H9 (cell line): ENCODE measurements around the gene RHBDL1. TPM values are rescaled to one million over a fixed set of nuclear protein-coding genes. Genes with fewer than 3 reads are reported as not detected.

Experiments used
- DNase-seq: peaks from one replicate; pipeline ENCODE4 v3.0.0-alpha.2; 2017
- H2AFZ ChIP-seq: one replicate; pipeline ENCODE4 v1.6.1; 2013; ENCODE audit warnings: mild to moderate bottlenecking, low read length, control low read depth, moderate library complexity
- H2AK5ac ChIP-seq: 2 replicates; pipeline ENCODE4 v1.6.1; 2013; ENCODE audit warnings: low read length, control low read depth, mixed read lengths; ENCODE audit not compliant: insufficient read length
- H2BK120ac ChIP-seq: one replicate; pipeline ENCODE4 v1.6.1; 2013; ENCODE audit warnings: low read depth, mild to moderate bottlenecking, low read length, control low read depth, inconsistent platforms; ENCODE audit not compliant: poor library complexity, severe bottlenecking
- H2BK12ac ChIP-seq: 2 replicates; pipeline ENCODE4 v1.6.1; 2013; ENCODE audit warnings: low read length, control low read depth, mixed read lengths, low read depth; ENCODE audit not compliant: insufficient read length
- H2BK15ac ChIP-seq: 2 replicates; pipeline ENCODE4 v1.6.1; 2013; ENCODE audit warnings: low read depth, low read length, control low read depth
- H2BK20ac ChIP-seq: one replicate; pipeline ENCODE4 v1.6.1; 2013; ENCODE audit warnings: low read depth, mild to moderate bottlenecking, low read length, control low read depth, inconsistent platforms; ENCODE audit not compliant: poor library complexity, severe bottlenecking
- H2BK5ac ChIP-seq: 2 replicates; pipeline ENCODE4 v1.6.1; 2013; ENCODE audit warnings: low read length, control low read depth, mixed read lengths; ENCODE audit not compliant: insufficient read length
- H3K14ac ChIP-seq: 2 replicates; pipeline ENCODE4 v1.6.1; 2013; ENCODE audit warnings: low read length, control low read depth; ENCODE audit not compliant: insufficient read depth
- H3K18ac ChIP-seq: 2 replicates; pipeline ENCODE4 v1.6.1; 2013; ENCODE audit warnings: low read depth, mild to moderate bottlenecking, mixed read lengths, low read length, control low read depth; ENCODE audit not compliant: insufficient read length
- H3K23ac ChIP-seq: 2 replicates; pipeline ENCODE4 v1.6.1; 2013; ENCODE audit warnings: low read length, control low read depth, mixed read lengths, low read depth; ENCODE audit not compliant: insufficient read length
- H3K23me2 ChIP-seq: 2 replicates; pipeline ENCODE4 v1.6.1; 2013; ENCODE audit warnings: low read depth, mild to moderate bottlenecking, mixed read lengths, low read length, control low read depth; ENCODE audit not compliant: insufficient read length, poor library complexity, severe bottlenecking
- H3K27ac ChIP-seq: 2 replicates; pipeline ENCODE4 v1.5.1; 2013; ENCODE audit warnings: low read length, control low read depth, mixed read lengths, low read depth; ENCODE audit not compliant: insufficient read length
- H3K27me3 ChIP-seq: 2 replicates; pipeline ENCODE4 v1.6.1; 2013; ENCODE audit warnings: low read length, control low read depth, inconsistent platforms; ENCODE audit not compliant: insufficient read depth
- H3K4ac ChIP-seq: 2 replicates; pipeline ENCODE4 v1.6.1; 2013; ENCODE audit warnings: low read depth, mild to moderate bottlenecking, control low read depth, inconsistent platforms, low read length, moderate library complexity
- H3K4me1 ChIP-seq: 2 replicates; pipeline ENCODE4 v1.6.1; 2013; ENCODE audit warnings: low read length, control low read depth, inconsistent platforms; ENCODE audit not compliant: insufficient read depth
- H3K4me2 ChIP-seq: 2 replicates; pipeline ENCODE4 v1.6.1; 2013; ENCODE audit warnings: low read length, control low read depth, mixed read lengths; ENCODE audit not compliant: insufficient read length, insufficient read depth
- H3K56ac ChIP-seq: 2 replicates; pipeline ENCODE4 v1.6.1; 2013; ENCODE audit warnings: low read depth, mild to moderate bottlenecking, mixed read lengths, low read length, control low read depth; ENCODE audit not compliant: insufficient read length
- H3K79me1 ChIP-seq: 2 replicates; pipeline ENCODE4 v1.6.1; 2013; ENCODE audit warnings: low read depth, mild to moderate bottlenecking, moderate library complexity, low read length, control low read depth, inconsistent platforms; ENCODE audit not compliant: insufficient read depth, poor library complexity, severe bottlenecking
- H3K79me2 ChIP-seq: 2 replicates; pipeline ENCODE4 v1.6.1; 2013; ENCODE audit warnings: low read length, control low read depth, inconsistent platforms; ENCODE audit not compliant: insufficient read depth
- H3K9ac ChIP-seq: 2 replicates; pipeline ENCODE4 v1.6.1; 2013; ENCODE audit warnings: low read length, control low read depth, mixed read lengths; ENCODE audit not compliant: insufficient read length; ENCODE audit errors: extremely low read depth
- H3K9me3 ChIP-seq: one replicate; pipeline ENCODE4 v1.6.1; 2013; ENCODE audit warnings: low read depth, low read length, inconsistent platforms; ENCODE audit not compliant: control insufficient read depth
- H3T11ph ChIP-seq: one replicate; pipeline ENCODE4 v1.6.1; 2013; ENCODE audit warnings: mild to moderate bottlenecking, low read length, control low read depth, inconsistent platforms
- H4K20me1 ChIP-seq: one replicate; pipeline ENCODE4 v1.6.1; 2013; ENCODE audit not compliant: control insufficient read depth, insufficient read length, insufficient read depth
- H4K5ac ChIP-seq: 2 replicates; pipeline ENCODE4 v1.6.1; 2013; ENCODE audit warnings: low read depth, mild to moderate bottlenecking, mixed read lengths, low read length, control low read depth; ENCODE audit not compliant: insufficient read length
- H4K8ac ChIP-seq: replicated peaks from 2 replicates; pipeline ENCODE4 v1.6.1; 2013; ENCODE audit warnings: low read length, control low read depth, mixed read lengths, low read depth; ENCODE audit not compliant: insufficient read length
- H4K91ac ChIP-seq: 2 replicates; pipeline ENCODE4 v1.6.1; 2013; ENCODE audit warnings: low read depth, mild to moderate bottlenecking, moderate library complexity, mixed read lengths, low read length, control low read depth; ENCODE audit not compliant: insufficient read length
- H3K27ac Mint-ChIP-seq, 3 experiments: 2 replicates in 2 of 3; 3 replicates in 1 of 3; pipeline ENCODE4 v1.8.0; 2020 to 2021; ENCODE audit warnings: mixed read lengths in 3 of 3, mild to moderate bottlenecking in 1 of 3, moderate library complexity in 1 of 3
- H3K27me3 Mint-ChIP-seq: 2 replicates; pipeline ENCODE4 v1.8.0; 2021; ENCODE audit warnings: low read depth, mild to moderate bottlenecking, moderate library complexity, mixed read lengths
- H3K36me3 Mint-ChIP-seq, 3 experiments: 2 replicates in 2 of 3; 3 replicates in 1 of 3; pipeline ENCODE4 v1.8.0; 2020 to 2021; ENCODE audit warnings: low read depth in 3 of 3, mixed read lengths in 3 of 3; ENCODE audit not compliant: insufficient read depth in 1 of 3
- H3K4me1 Mint-ChIP-seq, 2 experiments: 2 replicates each; pipeline ENCODE4 v1.8.0; 2020; ENCODE audit warnings: mixed read lengths in 2 of 2
- H3K4me3 Mint-ChIP-seq, 2 experiments: 2 replicates in 1 of 2; 3 replicates in 1 of 2; pipeline ENCODE4 v1.8.0; 2020 to 2021; ENCODE audit warnings: mild to moderate bottlenecking in 2 of 2, mixed read lengths in 2 of 2, moderate library complexity in 1 of 2
- H3K9me3 Mint-ChIP-seq, 2 experiments: 2 replicates in 1 of 2; 3 replicates in 1 of 2; pipeline ENCODE4 v1.8.0; 2020; ENCODE audit warnings: mild to moderate bottlenecking in 2 of 2, mixed read lengths in 2 of 2, moderate library complexity in 1 of 2
- CTCF ChIP-seq: fragments of 200-600 bp; sonication (generic); conservative IDR thresholded peaks from 3 replicates; pipeline ENCODE4 v1.8.0; 2021; ENCODE audit warnings: antibody characterized with exemption, mild to moderate bottlenecking
- WGBS: extraction: QIAGEN DNeasy Blood & Tissue Kit; methylation state at CpG from one replicate; pipeline ENCODE4 v1.1.7; 2013; ENCODE audit warnings: missing lambda C conversion rate, low lambda C conversion rate, mixed read lengths; ENCODE audit not compliant: insufficient read length; ENCODE audit errors: extremely low coverage; 5-methylcytosine and 5-hydroxymethylcytosine counted together
- total RNA-seq: library from RNA; stranded (reverse); gene quantifications from 2 replicates; pipeline ENCODE4 v1.2.1, GENCODE V29; 2021

The RHBDL1 gene
- total RNA-seq, 1 experiment from 2014 or later, result 7.6 TPM

- Mint-ChIP-seq H3K4me1 (peaks cover 2 to 15% of the 10 kb centered on the region in 2 experiments), H3K4me3 (no peak overlapping the region), H3K27ac (no peak overlapping the region), H3K36me3 (peaks cover 2 to 15% (median 4%) of the 10 kb centered on the region in 3 experiments; a peak in 4 of 7 replicates), H3K27me3 (no peaks in the 10 kb centered on the region; the same call in 1 of the 2 replicates), H3K9me3 (no peaks in the 10 kb centered on the region)
- no peak overlapping the region for H3T11ph ChIP-seq
- H3K18ac ChIP-seq, result no peak overlapping the region
- no peak overlapping the region for H3K4me2 ChIP-seq
- H3K4ac ChIP-seq, result no peak overlapping the region
- H3K79me1 ChIP-seq, result no peaks in the 10 kb centered on the region
- no peak overlapping the region for H2BK20ac ChIP-seq
- H3K14ac ChIP-seq, result no peak overlapping the region
- H3K4me1 ChIP-seq, result no peaks in the 10 kb centered on the region; the same call in 1 of the 2 replicates
- no peak overlapping the region for H3K23ac ChIP-seq
- H2BK120ac ChIP-seq, result no peak overlapping the region
- H2AK5ac ChIP-seq, result no peak overlapping the region
- no peak overlapping the region for H3K27ac ChIP-seq
- no peak overlapping the region for H4K5ac ChIP-seq
- no peaks in the 10 kb centered on the region for H3K27me3 ChIP-seq
- H2BK5ac ChIP-seq, result no peak overlapping the region
- no peak overlapping the region for H4K91ac ChIP-seq
- no peak for DNase-seq
- no CpG with 5 or more reads among the region's 32 CpGs for WGBS
- H4K20me1 ChIP-seq, result no peaks in the 10 kb centered on the region
- H2BK12ac ChIP-seq, result no peak overlapping the region
- H4K8ac ChIP-seq, result no peak overlapping the region
- H2AFZ ChIP-seq, result no peak overlapping the region
- H3K23me2 ChIP-seq, result peaks cover 14% of the 10 kb centered on the region
- H3K9ac ChIP-seq, result no peak overlapping the region
- H3K79me2 ChIP-seq, result no peaks in the 10 kb centered on the region
- no peak overlapping the region for H3K56ac ChIP-seq
- H3K9me3 ChIP-seq, result no peaks in the 10 kb centered on the region
- H2BK15ac ChIP-seq, result no peak overlapping the region
- TF ChIP-seq CTCF, result no peak
Observed at GRCh38 chr16:645852-646678, 29.4 kb upstream of the RHBDL1 start.
